HL-60 (cell line): ENCODE measurements around the gene LPO.

Experiments
- CTCF ChIP-seq: IDR thresholded peaks from one replicate; pipeline ENCODE4 v1.5.1; 2011; ENCODE audit warnings: low read length, control low read depth, inconsistent platforms; ENCODE audit not compliant: insufficient read depth
- GABPA ChIP-seq: IDR thresholded peaks from 2 replicates; pipeline ENCODE4 v1.6.1; 2012; ENCODE audit warnings: low read depth
- TF ChIP-seq, protein P1 (sequence below): IDR thresholded peaks from 2 replicates; pipeline ENCODE4 v1.6.1; 2012; ENCODE audit warnings: low read depth; ENCODE audit not compliant: insufficient replicate concordance

DNA sequence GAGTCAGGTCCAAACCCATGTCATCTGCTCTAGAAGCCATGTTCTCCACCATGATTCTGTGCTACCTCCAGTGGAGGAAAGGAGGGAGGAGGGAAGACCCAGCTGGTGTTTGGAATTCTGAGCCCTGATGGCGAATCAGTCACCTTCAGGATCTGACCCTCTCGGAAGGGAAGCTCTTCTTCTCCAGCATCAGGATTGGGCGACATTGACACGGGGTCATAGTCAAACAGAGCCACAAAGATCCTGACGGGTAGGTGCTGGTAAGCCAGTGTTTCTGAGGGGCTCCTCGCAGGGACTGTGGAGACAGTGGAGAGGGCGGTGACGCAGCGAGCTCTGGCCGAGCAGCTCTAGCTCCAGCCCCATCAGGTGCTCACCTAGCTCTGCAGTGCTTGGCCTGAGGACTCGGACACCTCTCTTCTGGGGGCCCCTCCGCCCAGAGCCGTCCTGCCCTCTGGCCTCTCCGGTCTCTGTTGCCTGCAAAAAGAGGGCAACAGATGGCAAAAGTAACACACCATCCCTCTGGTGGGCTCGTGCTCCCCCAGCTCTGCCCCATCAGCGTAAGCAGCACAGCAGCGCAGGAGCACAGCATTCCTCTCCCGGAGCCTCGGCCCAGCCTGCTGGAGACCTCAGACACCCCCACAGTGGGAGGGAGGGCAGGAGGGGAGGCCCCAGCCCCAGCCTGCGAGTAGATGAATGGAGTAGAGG lies 69.2 kb downstream of the LPO start:
- TF ChIP-seq CTCF: no peak
- TF ChIP-seq, protein P1, sequence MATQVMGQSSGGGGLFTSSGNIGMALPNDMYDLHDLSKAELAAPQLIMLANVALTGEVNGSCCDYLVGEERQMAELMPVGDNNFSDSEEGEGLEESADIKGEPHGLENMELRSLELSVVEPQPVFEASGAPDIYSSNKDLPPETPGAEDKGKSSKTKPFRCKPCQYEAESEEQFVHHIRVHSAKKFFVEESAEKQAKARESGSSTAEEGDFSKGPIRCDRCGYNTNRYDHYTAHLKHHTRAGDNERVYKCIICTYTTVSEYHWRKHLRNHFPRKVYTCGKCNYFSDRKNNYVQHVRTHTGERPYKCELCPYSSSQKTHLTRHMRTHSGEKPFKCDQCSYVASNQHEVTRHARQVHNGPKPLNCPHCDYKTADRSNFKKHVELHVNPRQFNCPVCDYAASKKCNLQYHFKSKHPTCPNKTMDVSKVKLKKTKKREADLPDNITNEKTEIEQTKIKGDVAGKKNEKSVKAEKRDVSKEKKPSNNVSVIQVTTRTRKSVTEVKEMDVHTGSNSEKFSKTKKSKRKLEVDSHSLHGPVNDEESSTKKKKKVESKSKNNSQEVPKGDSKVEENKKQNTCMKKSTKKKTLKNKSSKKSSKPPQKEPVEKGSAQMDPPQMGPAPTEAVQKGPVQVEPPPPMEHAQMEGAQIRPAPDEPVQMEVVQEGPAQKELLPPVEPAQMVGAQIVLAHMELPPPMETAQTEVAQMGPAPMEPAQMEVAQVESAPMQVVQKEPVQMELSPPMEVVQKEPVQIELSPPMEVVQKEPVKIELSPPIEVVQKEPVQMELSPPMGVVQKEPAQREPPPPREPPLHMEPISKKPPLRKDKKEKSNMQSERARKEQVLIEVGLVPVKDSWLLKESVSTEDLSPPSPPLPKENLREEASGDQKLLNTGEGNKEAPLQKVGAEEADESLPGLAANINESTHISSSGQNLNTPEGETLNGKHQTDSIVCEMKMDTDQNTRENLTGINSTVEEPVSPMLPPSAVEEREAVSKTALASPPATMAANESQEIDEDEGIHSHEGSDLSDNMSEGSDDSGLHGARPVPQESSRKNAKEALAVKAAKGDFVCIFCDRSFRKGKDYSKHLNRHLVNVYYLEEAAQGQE: no peak
- TF ChIP-seq GABPA: no peak
